Measurements from ENCODE around the gene ARMS2.

GRCh38 chr10:122466951-122467381 lies 12.5 kb downstream of the ARMS2 start:
- TF ChIP-seq, protein P1, sequence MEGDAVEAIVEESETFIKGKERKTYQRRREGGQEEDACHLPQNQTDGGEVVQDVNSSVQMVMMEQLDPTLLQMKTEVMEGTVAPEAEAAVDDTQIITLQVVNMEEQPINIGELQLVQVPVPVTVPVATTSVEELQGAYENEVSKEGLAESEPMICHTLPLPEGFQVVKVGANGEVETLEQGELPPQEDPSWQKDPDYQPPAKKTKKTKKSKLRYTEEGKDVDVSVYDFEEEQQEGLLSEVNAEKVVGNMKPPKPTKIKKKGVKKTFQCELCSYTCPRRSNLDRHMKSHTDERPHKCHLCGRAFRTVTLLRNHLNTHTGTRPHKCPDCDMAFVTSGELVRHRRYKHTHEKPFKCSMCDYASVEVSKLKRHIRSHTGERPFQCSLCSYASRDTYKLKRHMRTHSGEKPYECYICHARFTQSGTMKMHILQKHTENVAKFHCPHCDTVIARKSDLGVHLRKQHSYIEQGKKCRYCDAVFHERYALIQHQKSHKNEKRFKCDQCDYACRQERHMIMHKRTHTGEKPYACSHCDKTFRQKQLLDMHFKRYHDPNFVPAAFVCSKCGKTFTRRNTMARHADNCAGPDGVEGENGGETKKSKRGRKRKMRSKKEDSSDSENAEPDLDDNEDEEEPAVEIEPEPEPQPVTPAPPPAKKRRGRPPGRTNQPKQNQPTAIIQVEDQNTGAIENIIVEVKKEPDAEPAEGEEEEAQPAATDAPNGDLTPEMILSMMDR (IDR thresholded peaks at IDR 0.05), result no peak
- TF ChIP-seq EZH2 (IDR thresholded peaks at IDR 0.05), result no peak
- TF ChIP-seq EZH2phosphoT487 (IDR thresholded peaks at IDR 0.05), result no peak
